Measurements from ENCODE around the gene ZNRF2. TPM values are rescaled to one million over a fixed set of nuclear protein-coding genes. Genes with fewer than 3 reads are reported as not detected.

Gene ZNRF2
- total and polyA plus RNA-seq, 2 donors (not counting 3 experiments of a cell fraction or from before 2014, with no cell fraction given) = 1.4 to 5.9 TPM

DNA sequence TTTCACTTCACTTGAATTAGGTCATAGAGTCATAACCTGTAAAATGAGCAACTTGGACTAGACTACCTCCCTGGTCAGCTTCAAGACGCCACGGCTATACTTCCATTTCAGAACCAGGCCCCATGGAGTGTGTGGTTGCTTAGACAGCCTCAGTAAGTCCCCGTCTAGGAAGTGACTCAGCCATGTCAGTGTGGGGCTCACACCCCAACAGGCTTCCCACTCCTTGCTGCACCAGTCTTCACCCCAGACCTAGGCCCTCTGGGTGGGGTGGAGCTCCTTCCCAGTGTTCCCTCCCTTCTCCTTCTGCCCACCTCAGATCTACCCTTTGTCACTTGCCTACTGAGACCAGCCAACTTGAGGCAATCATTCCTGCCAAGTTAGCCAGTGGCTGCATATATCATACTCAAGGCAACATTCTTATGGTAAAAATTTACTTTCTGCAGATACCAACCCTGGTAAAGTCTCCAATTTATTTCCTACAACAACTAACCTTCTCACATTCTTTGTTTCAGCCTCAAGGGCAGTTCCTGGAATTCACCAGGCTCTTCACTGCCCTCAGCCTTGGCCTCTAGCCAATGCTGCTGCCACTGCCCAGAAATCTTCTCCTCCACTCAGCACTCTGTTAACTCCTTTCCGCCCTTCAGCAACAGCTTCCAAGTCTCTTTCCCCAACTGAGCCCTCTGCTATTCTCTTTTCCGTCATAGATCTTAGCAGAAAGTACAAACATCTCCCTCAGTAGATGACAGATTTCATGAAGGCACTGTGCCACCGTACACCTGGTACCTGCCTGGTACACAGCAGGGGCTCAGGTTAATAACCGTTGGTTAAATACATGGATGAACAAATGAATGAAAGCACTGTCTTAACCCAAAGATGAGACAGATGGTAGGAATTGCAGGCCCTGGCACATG lies 31.3 kb upstream of the ZNRF2 start:
- ChIA-PET CTCF (interaction anchor here (0.6 to 0.9 kb wide), 2 partner anchors 88 to 916 kb away, joined by 3 to 4 read pairs; no protein-coding TSS in a partner anchor), POLR2A (no interaction called here)
- peaks cover 6 to 15% of the 10 kb centered on the region in 2 experiments for H3K27me3 ChIP-seq (ENCODE audit: control insufficient read depth in 2 of 2, insufficient read depth in 2 of 2, low read length in 2 of 2)
- H3K4me1 ChIP-seq (ENCODE audit: control insufficient read depth, extremely low read depth, insufficient read depth, low read length) = no peaks in the 10 kb centered on the region
- dilution Hi-C loops (cut with MboI; ENCODE audit: extremely low pct_ligation_motif_present, low sequenced_read_pairs) (no loop called here), intact Hi-C loops (cut with micrococcal nuclease) (no loop called here)
- H4K20me1 ChIP-seq (replicated peaks; ENCODE audit: control insufficient read depth, extremely low read depth, insufficient read depth, low read length) = no peaks in the 10 kb centered on the region
- H3K9me1 ChIP-seq (replicated peaks; ENCODE audit: control insufficient read depth, extremely low read depth, insufficient read depth, low read length) = no peaks in the 10 kb centered on the region
- no peaks in the 10 kb centered on the region for H3K9me3 ChIP-seq (replicated peaks; ENCODE audit: control insufficient read depth, insufficient read depth, low read length)
- no peak for FAIRE-seq
- TF ChIP-seq POLR2A (IDR thresholded peaks at IDR 0.05; ENCODE audit: low read depth, low read length) (no peak), MYC (IDR thresholded peaks at IDR 0.05; ENCODE audit: low read depth, low read length) (no peak), EZH2 (IDR thresholded peaks at IDR 0.05; ENCODE audit: borderline replicate concordance, low read depth, low read length, severe bottlenecking) (no peak), FOS (IDR thresholded peaks at IDR 0.05; ENCODE audit: borderline replicate concordance, insufficient read depth, low read length) (no peak), JUN (IDR thresholded peaks at IDR 0.05; ENCODE audit: borderline replicate concordance, insufficient read depth, insufficient read length, low read depth) (no peak), POLR2AphosphoS5 (IDR thresholded peaks at IDR 0.05; ENCODE audit: insufficient read depth, low read depth, low read length) (no peak), GATA2 (IDR thresholded peaks at IDR 0.05; ENCODE audit: insufficient read depth, insufficient read length, low read depth, low read length) (no peak)
- TF ChIP-seq, protein P1, sequence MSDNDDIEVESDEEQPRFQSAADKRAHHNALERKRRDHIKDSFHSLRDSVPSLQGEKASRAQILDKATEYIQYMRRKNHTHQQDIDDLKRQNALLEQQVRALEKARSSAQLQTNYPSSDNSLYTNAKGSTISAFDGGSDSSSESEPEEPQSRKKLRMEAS (IDR thresholded peaks at IDR 0.05; ENCODE audit: insufficient read depth, insufficient read length) = no peak
- no peak overlapping the region for H2AFZ ChIP-seq (ENCODE audit: low read depth, low read length)
- no peak overlapping the region for H3K9ac ChIP-seq (replicated peaks; ENCODE audit: extremely low read depth, insufficient read depth, low read length)
- DNase-seq (ENCODE audit: low read depth, low spot score) = peak; percentile 47
- no peak overlapping the region for H3K4me3 ChIP-seq (replicated peaks in 1 of 3; ENCODE audit: insufficient read depth in 1 of 3, low read depth in 1 of 3, low read length in 3 of 3)
- no peaks in the 10 kb centered on the region for H3K36me3 ChIP-seq (ENCODE audit: control insufficient read depth in 2 of 2, extremely low read depth in 1 of 2, insufficient read depth in 2 of 2, low read length in 2 of 2)
- H3K27ac ChIP-seq (ENCODE audit: insufficient read depth, low read depth, low read length) = no peak overlapping the region
- BruUV-seq (replicated peaks) = no TSS peak
- H3K4me2 ChIP-seq (ENCODE audit: insufficient read depth, low read length) = no peak overlapping the region
- no peaks in the 10 kb centered on the region for H3K79me2 ChIP-seq (ENCODE audit: control insufficient read depth, insufficient read depth, low read length)

Measured in endothelial cell of umbilical vein (primary cell).